Measurements from ENCODE around the gene YWHAH. TPM values are rescaled to one million over a fixed set of nuclear protein-coding genes. Genes with fewer than 3 reads are reported as not detected.

YWHAH gene
- total and polyA plus RNA-seq, 2 donors (not counting 1 experiment from before 2014, with no cell fraction given) = 32.6 to 51.1 TPM

DNA sequence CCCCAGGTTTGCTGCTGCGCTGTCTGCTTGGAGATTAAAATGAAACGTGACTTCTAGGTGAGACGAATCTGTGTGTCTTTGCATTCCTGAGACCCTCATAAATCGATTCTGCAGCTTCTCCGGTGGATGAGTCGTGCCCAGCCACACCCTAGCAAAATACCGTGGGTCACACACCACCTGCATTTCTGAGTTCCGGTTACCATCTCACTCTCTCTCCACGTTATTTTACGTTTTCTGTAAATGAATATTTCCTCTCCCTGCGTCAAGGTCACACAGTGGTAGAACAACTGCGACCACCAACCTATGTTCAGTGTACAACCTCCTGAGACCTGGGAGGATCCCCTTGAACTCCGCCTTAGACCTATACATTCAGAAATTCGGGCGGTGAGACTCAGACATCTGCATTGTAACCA, 1.1 kb downstream of the YWHAH start:
- Histone ChIP-seq H2AFZ (ENCODE audit: insufficient read depth, low read depth, low read length, poor library complexity, severe bottlenecking) (peak overlapping the region; percentile 86), H3K4me3 (ENCODE audit: control extremely low read depth in 1 of 5, extremely low read depth in 1 of 5, insufficient read depth in 1 of 5, low read depth in 2 of 5, low read length in 4 of 5) (peak overlapping the region; percentile 67 to 78 (median 75)), H3K9ac (ENCODE audit: low read length) (peak overlapping the region; percentile 85), H3K4me2 (replicated peaks; ENCODE audit: low read depth, low read length, poor library complexity, severe bottlenecking) (peak overlapping the region; percentile 98), H3K4me1 (ENCODE audit: control insufficient read depth in 2 of 2, insufficient read depth in 2 of 2, low read length in 2 of 2) (peaks cover 29 to 31% of the 10 kb centered on the region in 2 donors), H3K27ac (ENCODE audit: low read length in 2 of 2) (peak overlapping the region; percentile 82 to 85), H3K36me3 (replicated peaks in 1 of 2; ENCODE audit: control extremely low read depth in 1 of 2, control insufficient read depth in 1 of 2, extremely low read depth in 1 of 2, insufficient read depth in 2 of 2, low read length in 1 of 2) (peaks cover 0 to 12% of the 10 kb centered on the region in 2 experiments), H3K27me3 (replicated peaks in 1 of 4; ENCODE audit: control extremely low read depth in 1 of 4, control insufficient read depth in 3 of 4, insufficient read depth in 4 of 4, low read length in 3 of 4) (no peaks in the 10 kb centered on the region), H3K79me2 (ENCODE audit: control insufficient read depth, insufficient read depth, low read length) (peaks cover 25% of the 10 kb centered on the region), H3K9me3 (ENCODE audit: control extremely low read depth in 1 of 3, control insufficient read depth in 2 of 3, insufficient read depth in 1 of 3, low read length in 2 of 3) (no peaks in the 10 kb centered on the region), H4K20me1 (ENCODE audit: control insufficient read depth, insufficient read depth, low read length, poor library complexity, severe bottlenecking) (peaks cover 7% of the 10 kb centered on the region)
- DNase-seq (peak; percentile 48), ATAC-seq (ENCODE audit: low read depth) (no peak)
- intact Hi-C loops (cut with micrococcal nuclease) = loop anchor here (2.0 to 10.0 kb wide), 6 partner anchors 71 to 731 kb away; partner anchors contain the start of genes LIMK2, PATZ1 and SFI1
- ChIA-PET CTCF (interaction anchor here (0.5 to 5.0 kb wide), 9 partner anchors 9 to 389 kb away, joined by 3 to 59 read pairs (median 3); partner anchors contain the start of gene PISD), POLR2A (interaction anchor here (0.5 kb wide), 1 partner anchor 198 kb away, joined by 3 read pairs; no protein-coding TSS in a partner anchor)
- 11% methylated on average over 13 of the region's 15 CpGs for WGBS (ENCODE audit: insufficient coverage)
- H3K27ac Mint-ChIP-seq = no peak overlapping the region
- no peaks in the 10 kb centered on the region for H3K27me3 Mint-ChIP-seq
- TF ChIP-seq, protein P1, sequence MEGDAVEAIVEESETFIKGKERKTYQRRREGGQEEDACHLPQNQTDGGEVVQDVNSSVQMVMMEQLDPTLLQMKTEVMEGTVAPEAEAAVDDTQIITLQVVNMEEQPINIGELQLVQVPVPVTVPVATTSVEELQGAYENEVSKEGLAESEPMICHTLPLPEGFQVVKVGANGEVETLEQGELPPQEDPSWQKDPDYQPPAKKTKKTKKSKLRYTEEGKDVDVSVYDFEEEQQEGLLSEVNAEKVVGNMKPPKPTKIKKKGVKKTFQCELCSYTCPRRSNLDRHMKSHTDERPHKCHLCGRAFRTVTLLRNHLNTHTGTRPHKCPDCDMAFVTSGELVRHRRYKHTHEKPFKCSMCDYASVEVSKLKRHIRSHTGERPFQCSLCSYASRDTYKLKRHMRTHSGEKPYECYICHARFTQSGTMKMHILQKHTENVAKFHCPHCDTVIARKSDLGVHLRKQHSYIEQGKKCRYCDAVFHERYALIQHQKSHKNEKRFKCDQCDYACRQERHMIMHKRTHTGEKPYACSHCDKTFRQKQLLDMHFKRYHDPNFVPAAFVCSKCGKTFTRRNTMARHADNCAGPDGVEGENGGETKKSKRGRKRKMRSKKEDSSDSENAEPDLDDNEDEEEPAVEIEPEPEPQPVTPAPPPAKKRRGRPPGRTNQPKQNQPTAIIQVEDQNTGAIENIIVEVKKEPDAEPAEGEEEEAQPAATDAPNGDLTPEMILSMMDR (IDR thresholded peaks at IDR 0.05) = no peak
- TF ChIP-seq EZH2 (IDR thresholded peaks at IDR 0.05; ENCODE audit: borderline replicate concordance, insufficient read depth, low read depth, low read length, poor library complexity, severe bottlenecking) = no peak
- no peaks in the 10 kb centered on the region for H3K9me3 Mint-ChIP-seq (ENCODE audit: insufficient read depth)
- H3K4me3 Mint-ChIP-seq = no peak overlapping the region
- peaks cover 20% of the 10 kb centered on the region for H3K4me1 Mint-ChIP-seq
